ENCODE measurements around the gene HOMER2. TPM values are rescaled to one million over a fixed set of nuclear protein-coding genes. Genes with fewer than 3 reads are reported as not detected.
A peak's percentile ranks its signal among the peaks of the same experiment; 100 is the strongest.

The HOMER2 gene
- total RNA-seq, 2 experiments from 2014 or later = 3.1 to 3.3 TPM

DNA sequence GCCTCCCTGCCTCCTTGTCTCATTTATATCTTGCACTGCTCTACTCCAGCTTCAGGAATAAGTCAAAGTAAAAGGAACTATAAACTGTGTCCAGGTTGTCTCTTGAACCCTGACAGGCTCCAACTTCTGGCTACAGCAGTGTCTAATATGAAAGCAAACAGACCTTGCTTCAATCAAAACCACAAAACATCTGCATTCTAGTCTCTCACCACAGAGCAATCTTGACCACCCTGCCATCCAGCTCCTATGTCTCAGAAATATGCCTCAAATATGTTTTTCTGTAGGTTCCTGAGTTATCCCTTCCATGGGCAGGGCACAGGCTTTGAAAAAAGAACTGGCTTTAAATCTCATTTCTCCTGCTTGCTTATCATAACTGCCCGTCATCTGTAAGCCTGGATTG, 20.5 kb upstream of the HOMER2 start:
- no peaks in the 10 kb centered on the region for H3K36me3 Mint-ChIP-seq

DNA sequence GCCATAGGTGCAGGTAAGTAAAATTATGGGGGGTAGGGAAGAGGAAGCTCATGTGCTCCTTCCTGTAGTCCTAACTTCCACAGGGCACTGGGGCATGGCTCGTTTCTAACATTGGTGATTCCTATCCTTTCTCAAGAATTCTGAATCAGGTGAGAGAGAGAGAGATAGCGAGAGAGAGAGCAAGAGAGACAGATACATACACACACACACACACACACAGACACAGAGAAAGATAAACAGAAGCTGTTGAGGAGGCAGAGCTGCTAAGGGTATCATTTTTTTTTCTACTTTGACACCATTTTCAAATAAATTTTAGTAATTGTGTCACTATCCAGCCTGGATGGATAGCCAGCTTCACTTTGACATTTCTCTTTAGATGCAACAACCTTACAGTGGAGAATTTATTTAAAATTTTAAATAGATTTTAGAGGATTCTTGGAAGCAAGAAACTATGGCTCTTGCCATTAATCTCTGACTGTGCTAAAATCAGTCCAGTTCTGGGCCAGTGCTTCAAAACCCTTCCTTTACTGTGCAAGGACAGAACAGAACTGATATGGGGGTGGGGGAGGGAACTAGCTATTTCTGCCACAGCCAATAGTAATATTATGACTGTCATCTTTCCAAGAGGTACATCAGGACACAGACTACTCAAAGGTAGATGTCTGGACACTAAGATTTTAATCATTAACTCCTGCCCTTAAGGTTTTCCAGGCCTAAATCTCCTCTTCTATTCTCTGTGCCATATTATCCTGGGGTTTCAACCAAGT, 18.9 kb upstream of the HOMER2 start:
- H3K27me3 Mint-ChIP-seq = no peaks in the 10 kb centered on the region
- no peaks in the 10 kb centered on the region for H3K36me3 Mint-ChIP-seq
- no peak overlapping the region for H3K4me3 Mint-ChIP-seq
- H3K4me1 Mint-ChIP-seq = peaks cover 10% of the 10 kb centered on the region
- no peaks in the 10 kb centered on the region for H3K9me3 Mint-ChIP-seq
- DNase-seq = no peak
- no peak overlapping the region for H3K27ac Mint-ChIP-seq

More for the DNA sequence above, 20.5 kb upstream of the HOMER2 start:
- no peaks in the 10 kb centered on the region for H3K27me3 Mint-ChIP-seq
- H3K4me3 Mint-ChIP-seq = no peak overlapping the region
- no peak overlapping the region for H3K27ac Mint-ChIP-seq
- no peak for DNase-seq
- peaks cover 2% of the 10 kb centered on the region for H3K4me1 Mint-ChIP-seq
- no peaks in the 10 kb centered on the region for H3K9me3 Mint-ChIP-seq

DNA sequence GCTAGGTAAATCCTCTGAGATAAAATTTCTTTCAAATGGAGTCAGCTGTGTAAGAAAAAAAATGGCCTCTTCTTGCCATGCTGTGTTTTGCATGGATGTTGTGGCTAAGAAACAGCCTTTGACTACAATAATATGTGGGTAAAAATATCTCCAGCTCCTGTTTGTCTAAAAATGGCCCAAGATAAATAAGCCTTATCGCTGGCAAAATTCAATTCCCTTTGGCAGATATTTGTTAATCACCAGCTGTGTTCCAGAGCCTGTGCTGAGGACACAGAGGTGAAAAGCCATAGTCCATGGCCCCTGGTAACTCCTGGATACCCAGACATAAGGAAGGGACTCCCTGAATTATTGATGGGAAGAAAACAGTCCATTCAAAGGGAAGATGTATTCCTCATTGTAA, 18.2 kb upstream of the HOMER2 start:
- no peaks in the 10 kb centered on the region for H3K9me3 Mint-ChIP-seq
- peaks cover 15% of the 10 kb centered on the region for H3K4me1 Mint-ChIP-seq
- DNase-seq = no peak
- no peaks in the 10 kb centered on the region for H3K36me3 Mint-ChIP-seq
- H3K4me3 Mint-ChIP-seq = no peak overlapping the region
- H3K27me3 Mint-ChIP-seq = no peaks in the 10 kb centered on the region
- H3K27ac Mint-ChIP-seq = no peak overlapping the region

DNA sequence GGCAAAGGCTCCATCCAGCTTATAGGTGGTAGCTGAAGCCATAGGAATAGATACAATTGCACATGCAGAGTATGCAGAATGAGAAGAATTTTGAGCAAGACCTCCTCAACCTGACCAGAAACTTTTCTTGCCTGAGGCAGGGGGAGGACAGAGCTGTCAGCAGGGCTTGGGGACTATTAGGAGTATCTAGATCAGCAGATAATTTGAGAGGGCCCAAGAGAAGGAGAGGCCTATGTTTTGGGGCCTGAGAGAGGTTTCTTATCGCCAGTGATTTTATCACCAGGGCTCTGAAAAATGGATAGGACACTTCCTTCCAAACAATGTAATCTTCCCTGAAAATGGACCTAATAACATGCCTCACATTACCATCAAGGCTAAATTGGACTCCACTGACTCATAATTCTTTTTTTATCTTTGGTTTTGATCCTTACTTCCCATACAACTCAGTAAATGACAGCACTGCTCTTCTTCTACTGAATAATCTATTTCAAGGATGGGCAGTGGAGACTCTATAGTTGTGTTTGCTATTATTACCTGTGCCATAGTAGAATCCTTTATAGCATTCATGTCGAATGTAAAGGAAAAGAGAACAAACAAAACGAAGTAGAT, 17.7 kb upstream of the HOMER2 start:
- DNase-seq = no peak
- Mint-ChIP-seq H3K9me3 (no peaks in the 10 kb centered on the region), H3K27me3 (no peaks in the 10 kb centered on the region), H3K36me3 (no peaks in the 10 kb centered on the region), H3K4me3 (no peak overlapping the region), H3K4me1 (peaks cover 15% of the 10 kb centered on the region), H3K27ac (no peak overlapping the region)

- H3K27ac Mint-ChIP-seq = no peak overlapping the region
- no peaks in the 10 kb centered on the region for H3K36me3 Mint-ChIP-seq
- H3K4me1 Mint-ChIP-seq = peaks cover 15% of the 10 kb centered on the region
- no peaks in the 10 kb centered on the region for H3K27me3 Mint-ChIP-seq
- no peaks in the 10 kb centered on the region for H3K9me3 Mint-ChIP-seq
- no peak overlapping the region for H3K4me3 Mint-ChIP-seq
- DNase-seq = no peak
Observed at GRCh38 chr15:82969353-82969752, 16.8 kb upstream of the HOMER2 start.

GRCh38 chr15:82968066-82968465, 15.5 kb upstream of the HOMER2 start:
- no peaks in the 10 kb centered on the region for H3K27me3 Mint-ChIP-seq
- no peak for DNase-seq
- H3K27ac Mint-ChIP-seq = no peak overlapping the region
- no peaks in the 10 kb centered on the region for H3K9me3 Mint-ChIP-seq
- H3K36me3 Mint-ChIP-seq = no peaks in the 10 kb centered on the region
- no peak overlapping the region for H3K4me3 Mint-ChIP-seq
- peaks cover 15% of the 10 kb centered on the region for H3K4me1 Mint-ChIP-seq

DNA sequence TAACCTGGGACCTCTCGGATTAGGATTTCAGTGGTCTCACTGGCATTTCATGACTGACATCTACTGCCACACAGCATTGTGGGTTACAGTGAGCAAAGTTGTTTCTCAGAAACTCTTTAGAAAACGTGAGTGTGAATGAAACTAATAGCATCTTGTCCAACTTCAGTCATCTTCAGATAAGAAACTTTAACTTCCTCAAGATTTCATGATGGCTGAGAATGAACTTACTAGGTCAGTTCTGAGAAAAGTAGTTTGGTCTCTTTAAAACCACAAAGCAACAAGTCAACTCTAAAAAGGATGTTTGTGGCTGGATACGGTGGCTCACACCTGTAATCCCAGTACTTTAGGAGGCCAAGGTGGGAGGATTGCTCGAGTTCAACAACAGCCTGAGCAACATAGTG, 14.2 kb upstream of the HOMER2 start:
- H3K27me3 Mint-ChIP-seq = no peaks in the 10 kb centered on the region
- H3K4me3 Mint-ChIP-seq = no peak overlapping the region
- H3K4me1 Mint-ChIP-seq = peaks cover 15% of the 10 kb centered on the region
- H3K9me3 Mint-ChIP-seq = no peaks in the 10 kb centered on the region
- no peaks in the 10 kb centered on the region for H3K36me3 Mint-ChIP-seq
- no peak overlapping the region for H3K27ac Mint-ChIP-seq
- DNase-seq = peak; percentile 17

DNA sequence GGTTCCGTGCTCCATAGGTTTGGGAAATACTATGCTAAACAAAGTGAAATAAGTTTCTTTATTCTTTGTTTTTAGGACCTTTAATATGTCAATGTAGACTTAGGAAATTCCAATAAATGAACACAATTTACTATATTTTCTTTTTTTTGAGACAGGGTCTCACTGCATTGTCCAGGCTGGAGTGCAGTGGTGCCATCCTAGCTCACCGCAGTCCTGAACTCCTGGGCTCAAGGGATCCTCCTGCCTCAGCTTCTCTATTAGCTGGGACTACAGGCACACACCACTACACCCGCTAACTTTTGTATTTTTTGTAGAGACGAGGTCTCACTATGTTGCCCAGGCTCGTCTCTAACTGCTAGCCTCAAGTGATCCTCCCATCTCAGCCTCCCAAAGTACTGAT, 12.4 kb upstream of the HOMER2 start:
- DNase-seq = no peak
- Mint-ChIP-seq H3K27me3 (no peaks in the 10 kb centered on the region), H3K27ac (no peak overlapping the region), H3K9me3 (no peaks in the 10 kb centered on the region), H3K36me3 (no peaks in the 10 kb centered on the region), H3K4me1 (peaks cover 15% of the 10 kb centered on the region), H3K4me3 (no peak overlapping the region)

GRCh38 chr15:82963471-82964341, 11.2 kb upstream of the HOMER2 start:
- Mint-ChIP-seq H3K4me3 (no peak overlapping the region), H3K4me1 (peaks cover 15% of the 10 kb centered on the region), H3K27me3 (no peaks in the 10 kb centered on the region), H3K36me3 (no peaks in the 10 kb centered on the region), H3K9me3 (no peaks in the 10 kb centered on the region), H3K27ac (no peak overlapping the region)
- DNase-seq = no peak

DNA sequence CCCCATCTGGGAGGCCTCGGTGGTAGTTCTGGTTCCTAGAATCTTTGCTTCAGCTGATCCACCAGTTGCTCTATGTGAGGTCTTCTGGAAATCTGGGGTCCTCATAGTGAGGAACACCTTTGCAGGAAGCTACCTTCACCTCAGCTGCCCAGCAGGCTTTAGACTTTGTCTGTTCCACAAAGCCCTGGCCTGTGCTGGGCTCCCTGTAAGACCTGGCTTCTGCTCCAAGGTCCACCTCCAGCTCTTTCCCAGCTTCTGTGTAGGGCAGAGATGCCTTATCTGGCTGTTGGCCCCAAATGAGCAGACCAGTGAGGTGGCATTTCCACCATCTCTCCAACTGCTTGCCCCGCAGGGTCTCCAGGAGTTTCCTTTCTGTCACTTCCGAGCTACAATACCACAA, 8.2 kb upstream of the HOMER2 start:
- Mint-ChIP-seq H3K4me3 (no peak overlapping the region), H3K36me3 (peaks cover 1% of the 10 kb centered on the region), H3K9me3 (no peaks in the 10 kb centered on the region), H3K27ac (no peak overlapping the region), H3K27me3 (no peaks in the 10 kb centered on the region), H3K4me1 (no peaks in the 10 kb centered on the region)
- DNase-seq = no peak

GRCh38 chr15:82959423-82959822, 6.9 kb upstream of the HOMER2 start:
- H3K9me3 Mint-ChIP-seq = no peaks in the 10 kb centered on the region
- H3K36me3 Mint-ChIP-seq = peaks cover 1% of the 10 kb centered on the region
- no peak overlapping the region for H3K4me3 Mint-ChIP-seq
- H3K4me1 Mint-ChIP-seq = no peaks in the 10 kb centered on the region
- H3K27me3 Mint-ChIP-seq = no peaks in the 10 kb centered on the region
- H3K27ac Mint-ChIP-seq = no peak overlapping the region
- DNase-seq = no peak

DNA sequence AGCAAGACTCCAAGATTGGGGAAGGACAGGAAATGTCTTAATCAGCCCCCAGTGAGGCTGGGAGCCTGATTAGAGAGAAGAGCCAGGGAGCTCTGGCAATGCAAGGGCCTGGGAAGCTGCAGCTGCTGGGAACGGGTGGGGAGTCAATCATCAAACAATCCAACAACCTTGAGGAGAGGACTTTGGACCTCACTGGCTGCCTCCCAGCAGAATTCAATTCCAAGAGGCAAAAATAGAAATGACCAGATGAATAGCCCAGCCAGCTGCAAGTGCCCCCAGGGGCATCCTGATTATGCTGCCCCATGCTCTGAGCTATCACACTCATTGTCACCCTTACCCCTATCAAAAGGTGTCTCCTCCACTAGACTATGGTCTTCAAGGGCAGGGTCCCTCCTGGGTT, 6.1 kb upstream of the HOMER2 start:
- Mint-ChIP-seq H3K9me3 (no peaks in the 10 kb centered on the region), H3K27me3 (no peaks in the 10 kb centered on the region), H3K4me1 (no peaks in the 10 kb centered on the region), H3K4me3 (no peak overlapping the region), H3K36me3 (peaks cover 1% of the 10 kb centered on the region), H3K27ac (no peak overlapping the region)
- DNase-seq = no peak

GRCh38 chr15:82951472-82952157, 905 bp downstream of the HOMER2 start:
- Mint-ChIP-seq H3K9me3 (no peaks in the 10 kb centered on the region), H3K36me3 (peaks cover 1% of the 10 kb centered on the region), H3K27me3 (peaks cover 6% of the 10 kb centered on the region), H3K4me3 (peak overlapping the region; percentile 67), H3K4me1 (peaks cover 5% of the 10 kb centered on the region), H3K27ac (no peak overlapping the region)
- DNase-seq = no peak

GRCh38 chr15:82950746-82951370, 1.7 kb downstream of the HOMER2 start:
- peaks cover 6% of the 10 kb centered on the region for H3K27me3 Mint-ChIP-seq
- H3K4me1 Mint-ChIP-seq = peaks cover 5% of the 10 kb centered on the region
- no peak for DNase-seq

More at GRCh38 chr15:82950746-82951370, 1.7 kb downstream of the HOMER2 start:
- no peak overlapping the region for H3K4me3 Mint-ChIP-seq
- H3K36me3 Mint-ChIP-seq = no peaks in the 10 kb centered on the region
- no peaks in the 10 kb centered on the region for H3K9me3 Mint-ChIP-seq
- no peak overlapping the region for H3K27ac Mint-ChIP-seq

All from activated naive CD8-positive, alpha-beta T cell treated with anti-CD3 and anti-CD28 coated beads for 36 hours (primary cell).